Stimulated activated CD4-positive, alpha-beta T cell treated with anti-CD3 and anti-CD28 coated beads, Interleukin-4, amount 100 ng/mL, for 24 hours (primary cell): ENCODE data around the gene ARMC6.

ENCODE experiments used
- DNase-seq: peaks from one replicate; pipeline ENCODE4 v3.0.0-alpha.2; 2020

Gene ARMC6

DNA sequence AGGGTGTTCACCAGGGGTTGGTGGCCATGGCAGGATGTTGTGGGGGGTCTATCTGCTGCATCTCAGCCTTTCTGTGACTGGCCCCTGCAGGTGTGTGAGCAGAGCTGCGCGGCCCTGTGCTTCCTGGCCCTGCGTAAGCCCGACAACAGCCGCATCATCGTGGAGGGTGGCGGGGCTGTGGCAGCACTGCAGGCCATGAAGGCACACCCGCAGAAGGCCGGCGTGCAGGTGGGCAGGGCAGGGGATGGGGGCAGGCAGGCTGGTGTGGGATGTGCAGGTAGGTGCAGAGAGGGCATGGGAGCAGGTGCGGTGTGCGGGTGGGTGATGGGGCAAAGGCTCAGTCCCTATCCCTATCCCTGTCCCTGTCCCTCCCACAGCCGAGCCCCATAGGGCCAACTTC lies 22.3 kb downstream of the ARMC6 start:
- DNase-seq: no peak

GRCh38 chr19:19056636-19057275 lies 23.4 kb downstream of the ARMC6 start:
- DNase-seq: no peak

- no peak for DNase-seq
These were observed 23.9 kb downstream of the ARMC6 start for GRCh38 chr19:19057317-19057716.

GRCh38 chr19:19057720-19058119 lies 24.3 kb downstream of the ARMC6 start:
- DNase-seq: no peak

GRCh38 chr19:19059018-19059836 lies 25.8 kb downstream of the ARMC6 start:
- DNase-seq: no peak

- DNase-seq: no peak
These were observed 26.6 kb downstream of the ARMC6 start for GRCh38 chr19:19059837-19060611.

DNA sequence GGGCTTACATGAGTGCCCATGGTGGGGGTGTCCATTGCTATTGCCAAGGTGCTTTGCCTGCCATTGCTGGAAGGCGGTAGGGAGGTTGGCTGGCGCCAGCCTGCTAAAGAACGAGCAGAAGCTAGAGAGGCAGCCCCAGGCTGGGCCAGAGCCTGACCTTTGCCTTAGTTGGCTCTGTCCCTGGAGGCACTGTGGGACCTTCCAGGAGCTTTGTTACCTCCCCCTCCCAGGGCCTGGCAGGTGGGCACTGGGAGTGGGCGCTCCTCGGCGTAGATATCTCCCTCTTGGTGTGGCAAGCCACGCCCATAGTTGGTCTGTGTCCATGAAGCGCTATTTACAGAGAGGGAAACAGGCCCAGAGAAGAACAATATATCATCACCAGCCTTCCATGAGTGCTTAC lies 28.1 kb downstream of the ARMC6 start:
- no peak for DNase-seq

GRCh38 chr19:19062454-19063182 lies 29.2 kb downstream of the ARMC6 start:
- DNase-seq: peak; percentile 21

- peak; percentile 99 for DNase-seq
These were observed 30.0 kb downstream of the ARMC6 start, which contains the start of gene SLC25A42 for GRCh38 chr19:19063183-19064097. Gene SLC25A42, plus strand, starts transcription at chr19:19063994. Its CDS starts 32,131 bp downstream, at chr19:19096125.

GRCh38 chr19:19064098-19064722 lies 30.8 kb downstream of the ARMC6 start:
- DNase-seq: peak; percentile 19

GRCh38 chr19:19064811-19065745 lies 31.7 kb downstream of the ARMC6 start:
- DNase-seq: peak; percentile 45

GRCh38 chr19:19067276-19068072 lies 34.1 kb downstream of the ARMC6 start:
- no peak for DNase-seq

DNA sequence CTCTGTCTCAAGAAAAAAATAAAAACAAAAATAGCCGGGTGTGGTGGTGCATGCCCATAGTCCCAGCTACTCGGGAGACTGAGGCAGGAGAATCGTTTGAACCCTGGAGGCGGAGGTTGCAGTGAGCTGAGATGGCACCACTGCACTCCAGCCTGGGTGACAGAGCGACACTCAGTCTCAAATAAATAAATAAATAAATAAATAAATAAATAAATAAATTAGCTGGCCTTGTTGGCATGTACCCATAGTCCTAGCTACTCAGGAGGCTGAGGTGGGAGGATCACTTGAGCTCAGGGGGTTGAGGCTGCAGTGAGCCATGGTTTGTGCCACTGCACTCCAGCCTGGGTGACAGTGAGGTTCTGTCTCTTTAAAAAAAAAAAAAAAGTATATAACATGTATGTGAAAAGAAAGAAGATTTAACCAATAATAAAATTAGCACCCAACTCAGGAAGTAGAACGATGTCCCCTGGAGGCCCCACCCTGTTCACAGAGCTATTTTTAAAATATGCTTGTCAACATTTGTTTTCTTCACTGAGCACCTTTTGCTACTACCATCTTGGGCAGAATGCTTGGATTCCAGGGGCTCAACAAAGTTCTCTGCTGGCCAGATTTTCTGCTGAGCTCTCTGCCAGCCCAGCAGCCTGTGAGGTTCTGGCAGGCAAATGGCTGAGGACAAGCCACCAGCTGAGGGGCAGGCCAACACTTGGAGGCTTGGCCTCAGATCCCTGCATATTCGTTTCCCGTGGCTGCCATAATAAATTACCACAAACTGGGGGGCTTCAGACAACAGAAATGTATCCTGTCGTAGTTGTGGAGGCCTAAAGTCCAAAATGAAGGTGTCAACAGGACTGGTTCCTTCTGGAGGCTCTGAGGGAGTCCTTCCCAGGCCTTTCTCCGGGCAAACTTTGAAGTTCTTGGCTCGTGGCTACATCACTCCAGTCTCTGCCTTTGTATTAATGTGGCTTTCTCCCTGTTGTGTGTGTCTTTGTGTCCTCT lies 35.6 kb downstream of the ARMC6 start:
- no peak for DNase-seq

GRCh38 chr19:19071897-19072296 lies 38.5 kb downstream of the ARMC6 start:
- no peak for DNase-seq

DNA sequence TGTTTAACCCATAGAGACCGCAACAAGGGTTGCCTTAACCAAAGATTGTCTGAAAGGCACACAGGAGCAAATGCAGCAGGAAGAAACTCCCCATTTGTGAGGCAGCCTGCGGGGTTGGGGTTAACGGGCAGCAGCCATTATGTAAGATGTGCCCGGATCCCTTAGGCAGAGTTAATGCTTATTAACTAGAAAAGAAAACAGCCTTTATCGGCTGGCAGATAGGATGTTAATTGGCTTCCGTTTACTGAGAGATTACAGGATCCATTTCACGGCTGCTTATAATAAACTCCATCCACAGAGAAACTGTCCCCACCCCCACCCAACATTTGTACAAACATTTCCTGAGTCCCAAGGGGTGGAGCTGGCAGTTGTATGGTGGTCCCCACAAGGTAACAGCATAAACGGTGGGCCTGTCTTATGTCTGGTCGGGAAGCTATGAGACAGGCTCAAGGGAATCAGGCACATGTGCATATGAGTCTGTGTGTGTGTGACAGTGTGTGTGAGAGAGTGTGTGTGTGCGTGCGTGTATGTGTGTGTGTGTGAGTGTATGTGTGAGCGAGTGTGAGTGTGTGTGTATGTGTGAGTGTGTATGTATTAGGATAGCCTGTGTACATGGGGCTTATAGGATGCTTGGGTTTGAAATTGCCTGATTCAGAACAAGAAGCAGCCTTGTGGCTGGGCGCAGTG lies 40.9 kb downstream of the ARMC6 start:
- DNase-seq: no peak

DNA sequence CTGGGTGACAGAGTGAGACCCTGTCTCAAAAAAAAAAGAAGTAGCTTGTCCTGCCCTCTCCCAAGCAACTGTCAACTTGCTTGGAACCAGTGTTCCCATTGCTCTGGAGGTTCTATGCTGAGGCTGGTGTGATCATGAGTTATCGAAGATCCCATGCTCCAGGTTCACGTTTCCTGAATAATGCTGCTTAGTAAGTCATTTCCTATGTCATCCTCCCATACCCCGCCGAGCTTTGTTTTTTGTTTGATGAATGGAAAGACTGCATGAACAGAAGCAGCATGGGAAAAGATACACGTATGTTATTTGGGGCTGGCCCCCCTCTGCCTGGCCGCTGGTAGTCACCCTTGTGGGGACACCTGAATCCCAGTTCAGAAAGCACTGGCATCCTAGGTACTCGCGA lies 41.7 kb downstream of the ARMC6 start:
- DNase-seq: no peak

DNA sequence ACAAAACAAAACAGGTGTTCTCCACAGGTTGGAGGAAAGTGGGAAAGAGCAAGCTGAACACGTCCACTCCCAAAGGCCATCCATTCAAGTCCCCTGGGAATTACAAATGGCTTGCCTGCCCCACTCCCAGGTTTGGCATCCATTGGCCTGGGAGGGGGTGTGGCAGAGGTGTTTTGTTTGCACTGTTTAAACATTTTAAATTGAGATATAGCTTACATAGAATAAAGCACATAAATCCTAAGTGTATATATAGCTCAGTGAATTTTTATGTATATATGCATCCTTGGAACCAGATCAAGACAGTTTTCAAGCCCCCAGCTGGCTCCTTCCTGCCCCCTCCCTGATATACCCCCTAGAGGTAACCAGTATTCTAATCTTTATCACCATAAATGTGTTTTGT lies 43.1 kb downstream of the ARMC6 start:
- no peak for DNase-seq
